HepG2 (cell line): Measurements from ENCODE around the gene STEAP1B. TPM values are rescaled to one million over a fixed set of nuclear protein-coding genes. Genes with fewer than 3 reads are reported as not detected.

Experiments used
- CCDC6 ChIP-seq: sonication (generic); formaldehyde crosslinking; IDR thresholded peaks from 2 replicates; pipeline ENCODE4 v1.8.1; 2022; ENCODE audit warnings: mild to moderate bottlenecking, missing genetic modification reagents, moderate library complexity
- CEBPG ChIP-seq: IDR thresholded peaks from 2 replicates; pipeline ENCODE4 v1.6.1; 2016
- DNMT3B ChIP-seq: conservative IDR thresholded peaks from 2 replicates; pipeline ENCODE4 v1.6.1; 2016; ENCODE audit warnings: missing biosample characterization, control low read depth
- FLYWCH1 ChIP-seq: sonication (generic); formaldehyde crosslinking; IDR thresholded peaks from 2 replicates; pipeline ENCODE4 v1.8.1; 2023; ENCODE audit warnings: mild to moderate bottlenecking, missing genetic modification reagents
- HDAC2 ChIP-seq: sonication (generic); formaldehyde crosslinking; IDR thresholded peaks from 2 replicates; pipeline ENCODE4 v1.4.0; 2020; ENCODE audit warnings: missing genetic modification reagents
- HIVEP1 ChIP-seq: sonication (generic); formaldehyde crosslinking; IDR thresholded peaks from 2 replicates; pipeline ENCODE4 v1.4.0; 2020; ENCODE audit warnings: mild to moderate bottlenecking, missing genetic modification reagents
- IKZF4 ChIP-seq: sonication (generic); formaldehyde crosslinking; IDR thresholded peaks from 2 replicates; pipeline ENCODE4 v1.5.1; 2020; ENCODE audit warnings: borderline replicate concordance, mild to moderate bottlenecking, low read depth, missing genetic modification reagents; ENCODE audit errors: not compliant biosample characterization
- MLLT10 ChIP-seq: sonication (generic); formaldehyde crosslinking; IDR thresholded peaks from 2 replicates; pipeline ENCODE4 v1.4.0; 2020; ENCODE audit warnings: missing genetic modification reagents
- NFE2 ChIP-seq: sonication (generic); formaldehyde crosslinking; IDR thresholded peaks from 2 replicates; pipeline ENCODE4 v1.4.0; 2020; ENCODE audit warnings: missing genetic modification reagents
- NR2C2 ChIP-seq: sonication (generic); formaldehyde crosslinking; IDR thresholded peaks from 2 replicates; pipeline ENCODE4 v1.4.0; 2020; ENCODE audit warnings: missing genetic modification reagents, mild to moderate bottlenecking, moderate library complexity, borderline replicate concordance
- NR3C1 ChIP-seq: sonication (generic); formaldehyde crosslinking; IDR thresholded peaks from 2 replicates; pipeline ENCODE4 v1.4.0; 2020; ENCODE audit warnings: missing genetic modification reagents
- RBM39 ChIP-seq: fragments of 200-400 bp; formaldehyde crosslinking; IDR thresholded peaks from one replicate; pipeline ENCODE4 v1.6.1; 2018; ENCODE audit warnings: antibody characterized with exemption, mild to moderate bottlenecking, low read depth, low read length; ENCODE audit not compliant: poor library complexity, severe bottlenecking
- RXRA ChIP-seq: sonication (generic); formaldehyde crosslinking; IDR thresholded peaks from 2 replicates; pipeline ENCODE4 v1.5.1; 2020; ENCODE audit warnings: missing genetic modification reagents
- SMARCE1 ChIP-seq: fragments of 450-650 bp; IDR thresholded peaks from 2 replicates; pipeline ENCODE4 v1.6.1; 2017; ENCODE audit warnings: borderline replicate concordance
- SMYD3 ChIP-seq: sonication (generic); formaldehyde crosslinking; IDR thresholded peaks from 2 replicates; pipeline ENCODE4 v1.8.1; 2023; ENCODE audit warnings: mild to moderate bottlenecking, missing genetic modification reagents
- SYNCRIP ChIP-seq: fragments of 200-400 bp; formaldehyde crosslinking; IDR thresholded peaks from 2 replicates; pipeline ENCODE4 v1.6.1; 2018; ENCODE audit warnings: mild to moderate bottlenecking, low read depth, low read length; ENCODE audit not compliant: insufficient read depth
- WIZ ChIP-seq: sonication (generic); formaldehyde crosslinking; IDR thresholded peaks from 2 replicates; pipeline ENCODE4 v1.5.1; 2020; ENCODE audit warnings: mild to moderate bottlenecking, missing genetic modification reagents
- ZMAT3 ChIP-seq: sonication (generic); formaldehyde crosslinking; conservative IDR thresholded peaks from 2 replicates; pipeline ENCODE4 v1.7.0; 2021; ENCODE audit warnings: missing genetic modification reagents
- ZNF329 ChIP-seq: sonication (generic); formaldehyde crosslinking; IDR thresholded peaks from 2 replicates; pipeline ENCODE4 v1.9.0; 2021; ENCODE audit warnings: low read depth, mild to moderate bottlenecking, missing genetic modification reagents
- ZNF616 ChIP-seq: sonication (generic); formaldehyde crosslinking; IDR thresholded peaks from 2 replicates; pipeline ENCODE4 v1.5.0; 2020; ENCODE audit warnings: low read depth, mild to moderate bottlenecking, missing genetic modification reagents
- ZSCAN22 ChIP-seq: sonication (generic); formaldehyde crosslinking; IDR thresholded peaks from 2 replicates; pipeline ENCODE4 v1.4.0; 2020; ENCODE audit warnings: mild to moderate bottlenecking, missing genetic modification reagents
- polyA plus RNA-seq, 8 experiments: library from polyadenylated mRNA; depleted of rRNA in 3 of 8; stranded (reverse) in 7 of 8; unstranded in 1 of 8; fragments of >200 nt; fragmentation: Illumina TruSeq in 4 of 8; extraction: Trizol in 4 of 8; gene quantifications; 2 replicates each; pipeline versions ENCODE4 v1.2.1 to v1.2.3, GENCODE V29; 2011 to 2016; ENCODE audit warnings: low read depth in 4 of 8, missing spikeins in 1 of 8, mixed read lengths in 1 of 8; ENCODE audit not compliant: insufficient read depth in 1 of 8
- total RNA-seq, 5 experiments: library from RNA; depleted of rRNA; stranded (reverse); fragments of >200 nt; fragmentation: Illumina TruSeq; extraction: Trizol; gene quantifications; 2 replicates each; pipeline ENCODE4 v1.2.3, GENCODE V29; 2016; ENCODE audit warnings: low read depth in 1 of 5
- TF ChIP-seq, protein P1 (sequence below): sonication (generic); formaldehyde crosslinking; IDR thresholded peaks from 2 replicates; pipeline ENCODE4 v1.8.1; 2023; ENCODE audit warnings: missing genetic modification reagents, inconsistent platforms, borderline replicate concordance
- TF ChIP-seq, protein P2 (sequence below): sonication (generic); formaldehyde crosslinking; IDR thresholded peaks from 2 replicates; pipeline ENCODE4 v1.5.0; 2020; ENCODE audit warnings: mild to moderate bottlenecking, missing genetic modification reagents, borderline replicate concordance

STEAP1B gene
- total and polyA plus RNA-seq, 2 of the 13 experiments (the other 11 are each of a cell fraction or from before 2014, with no cell fraction given): not detected

DNA sequence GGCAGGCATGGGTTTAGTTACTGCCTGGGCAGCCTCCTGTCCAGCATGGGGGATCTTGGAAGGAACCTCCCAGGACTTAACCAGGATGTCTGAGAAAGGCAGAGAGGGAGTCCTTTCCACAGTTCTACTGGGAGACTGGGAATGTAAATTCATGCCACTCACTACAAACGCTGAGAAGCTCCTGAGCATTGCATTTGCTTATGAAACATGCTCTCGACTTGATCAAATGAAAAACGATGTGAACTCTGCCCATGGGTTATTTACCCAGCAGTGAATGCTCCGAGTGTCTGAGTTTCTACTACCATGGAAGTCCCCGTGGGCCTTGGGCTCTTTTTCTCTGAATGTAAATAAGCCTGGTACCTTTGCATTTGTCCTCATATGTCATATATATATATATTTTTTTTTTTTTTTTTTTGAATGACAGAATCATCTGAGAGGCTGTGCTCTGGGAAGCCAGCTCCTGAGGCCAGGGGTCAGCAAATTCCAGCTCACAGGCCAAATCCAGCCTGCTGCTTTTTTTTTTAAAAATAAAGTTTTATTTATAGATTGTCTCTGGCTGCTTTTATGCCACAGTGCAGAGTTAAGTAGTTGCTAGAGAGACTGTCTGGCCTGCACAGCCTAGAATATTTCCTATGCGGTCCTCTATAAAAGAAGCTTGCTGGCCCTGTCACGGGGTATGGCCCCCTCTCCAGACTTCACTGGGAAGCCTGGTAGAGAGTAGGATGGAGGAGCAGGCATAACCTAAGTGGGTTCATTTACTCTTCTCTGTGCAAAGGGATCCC lies 121.6 kb downstream of the STEAP1B start (continued):
- TF ChIP-seq, protein P1, sequence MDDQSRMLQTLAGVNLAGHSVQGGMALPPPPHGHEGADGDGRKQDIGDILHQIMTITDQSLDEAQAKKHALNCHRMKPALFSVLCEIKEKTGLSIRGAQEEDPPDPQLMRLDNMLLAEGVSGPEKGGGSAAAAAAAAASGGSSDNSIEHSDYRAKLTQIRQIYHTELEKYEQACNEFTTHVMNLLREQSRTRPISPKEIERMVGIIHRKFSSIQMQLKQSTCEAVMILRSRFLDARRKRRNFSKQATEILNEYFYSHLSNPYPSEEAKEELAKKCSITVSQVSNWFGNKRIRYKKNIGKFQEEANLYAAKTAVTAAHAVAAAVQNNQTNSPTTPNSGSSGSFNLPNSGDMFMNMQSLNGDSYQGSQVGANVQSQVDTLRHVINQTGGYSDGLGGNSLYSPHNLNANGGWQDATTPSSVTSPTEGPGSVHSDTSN (CRISPR knock-in tag): no peak
- no peak for TF ChIP-seq SYNCRIP
- TF ChIP-seq CEBPG (CRISPR knock-in tag): peak; percentile 77
- no peak for TF ChIP-seq CCDC6 (CRISPR knock-in tag)
- TF ChIP-seq RXRA: no peak
- no peak for TF ChIP-seq IKZF4 (CRISPR knock-in tag)
- TF ChIP-seq SMARCE1: no peak
- no peak for TF ChIP-seq ZMAT3 (CRISPR knock-in tag)
- no peak for TF ChIP-seq ZNF616 (CRISPR knock-in tag)
- TF ChIP-seq DNMT3B (CRISPR knock-in tag): no peak
- no peak for TF ChIP-seq NR2C2 (CRISPR knock-in tag)
- TF ChIP-seq HIVEP1 (CRISPR knock-in tag): no peak
- no peak for TF ChIP-seq SMYD3
- TF ChIP-seq WIZ (CRISPR knock-in tag): no peak
- TF ChIP-seq NFE2 (CRISPR knock-in tag): no peak
- no peak for TF ChIP-seq FLYWCH1
- TF ChIP-seq ZSCAN22 (CRISPR knock-in tag): no peak
- TF ChIP-seq ZNF329 (CRISPR knock-in tag): no peak
- no peak for TF ChIP-seq RBM39
- TF ChIP-seq NR3C1: no peak
- TF ChIP-seq, protein P2, sequence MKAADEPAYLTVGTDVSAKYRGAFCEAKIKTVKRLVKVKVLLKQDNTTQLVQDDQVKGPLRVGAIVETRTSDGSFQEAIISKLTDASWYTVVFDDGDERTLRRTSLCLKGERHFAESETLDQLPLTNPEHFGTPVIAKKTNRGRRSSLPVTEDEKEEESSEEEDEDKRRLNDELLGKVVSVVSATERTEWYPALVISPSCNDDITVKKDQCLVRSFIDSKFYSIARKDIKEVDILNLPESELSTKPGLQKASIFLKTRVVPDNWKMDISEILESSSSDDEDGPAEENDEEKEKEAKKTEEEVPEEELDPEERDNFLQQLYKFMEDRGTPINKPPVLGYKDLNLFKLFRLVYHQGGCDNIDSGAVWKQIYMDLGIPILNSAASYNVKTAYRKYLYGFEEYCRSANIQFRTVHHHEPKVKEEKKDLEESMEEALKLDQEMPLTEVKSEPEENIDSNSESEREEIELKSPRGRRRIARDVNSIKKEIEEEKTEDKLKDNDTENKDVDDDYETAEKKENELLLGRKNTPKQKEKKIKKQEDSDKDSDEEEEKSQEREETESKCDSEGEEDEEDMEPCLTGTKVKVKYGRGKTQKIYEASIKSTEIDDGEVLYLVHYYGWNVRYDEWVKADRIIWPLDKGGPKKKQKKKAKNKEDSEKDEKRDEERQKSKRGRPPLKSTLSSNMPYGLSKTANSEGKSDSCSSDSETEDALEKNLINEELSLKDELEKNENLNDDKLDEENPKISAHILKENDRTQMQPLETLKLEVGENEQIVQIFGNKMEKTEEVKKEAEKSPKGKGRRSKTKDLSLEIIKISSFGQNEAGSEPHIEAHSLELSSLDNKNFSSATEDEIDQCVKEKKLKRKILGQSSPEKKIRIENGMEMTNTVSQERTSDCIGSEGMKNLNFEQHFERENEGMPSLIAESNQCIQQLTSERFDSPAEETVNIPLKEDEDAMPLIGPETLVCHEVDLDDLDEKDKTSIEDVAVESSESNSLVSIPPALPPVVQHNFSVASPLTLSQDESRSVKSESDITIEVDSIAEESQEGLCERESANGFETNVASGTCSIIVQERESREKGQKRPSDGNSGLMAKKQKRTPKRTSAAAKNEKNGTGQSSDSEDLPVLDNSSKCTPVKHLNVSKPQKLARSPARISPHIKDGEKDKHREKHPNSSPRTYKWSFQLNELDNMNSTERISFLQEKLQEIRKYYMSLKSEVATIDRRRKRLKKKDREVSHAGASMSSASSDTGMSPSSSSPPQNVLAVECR (CRISPR knock-in tag): no peak; the same call in 1 of the 2 replicates
- TF ChIP-seq MLLT10 (CRISPR knock-in tag): no peak
- peak; percentile 61 for TF ChIP-seq HDAC2 (CRISPR knock-in tag)
